ENCODE results near the gene LPIN3. TPM values are rescaled to one million over a fixed set of nuclear protein-coding genes. Genes with fewer than 3 reads are reported as not detected.
A peak's percentile ranks its signal among the peaks of the same experiment; 100 is the strongest.
"Not testable (repeated sequence)": the region's sequence is repeated elsewhere in the genome, so short reads cannot be mapped to it uniquely, and the experiment has no call there.

LPIN3 gene
- total RNA-seq, 6 experiments from 2014 or later, result 11.9 to 14.2 (median 13.2) TPM

GRCh38 chr20:41308726-41309413 is 31.8 kb upstream of the LPIN3 start:
- no peaks in the 10 kb centered on the region for H3K9me3 Mint-ChIP-seq
- no peak for DNase-seq
- H3K27me3 Mint-ChIP-seq (ENCODE audit: insufficient read depth), result no peaks in the 10 kb centered on the region
- peak overlapping the region; percentile 38 for H3K4me3 Mint-ChIP-seq
- peak overlapping the region; percentile 91 for H3K27ac Mint-ChIP-seq
- H3K36me3 Mint-ChIP-seq (ENCODE audit: low read depth), result 0 out of 2 replicates have a peak, but pooled peaks cover 3% of the 10 kb centered on the region
- no peak for TF ChIP-seq CTCF (IDR thresholded peaks at IDR 0.05)
- peaks cover 51% of the 10 kb centered on the region for H3K4me1 Mint-ChIP-seq (ENCODE audit: low read depth)

GRCh38 chr20:41309817-41310216 is 30.8 kb upstream of the LPIN3 start:
- Mint-ChIP-seq H3K36me3 (ENCODE audit: low read depth) (peaks cover 6% of the 10 kb centered on the region; the same call in 1 of the 2 replicates), H3K4me1 (ENCODE audit: low read depth) (peaks cover 61% of the 10 kb centered on the region), H3K9me3 (no peaks in the 10 kb centered on the region), H3K4me3 (peak overlapping the region; percentile 65), H3K27ac (peak overlapping the region; percentile 91), H3K27me3 (ENCODE audit: insufficient read depth) (no peaks in the 10 kb centered on the region)
- TF ChIP-seq CTCF (IDR thresholded peaks at IDR 0.05), result no peak
- peak; percentile 71 for DNase-seq

- Mint-ChIP-seq H3K4me1 (ENCODE audit: low read depth) (peaks cover 71% of the 10 kb centered on the region), H3K27ac (0 out of 2 replicates have a peak overlapping the region, but pooled peaks have one; percentile 6)
- not testable (repeated sequence) for H3K9me3 Mint-ChIP-seq; DNase-seq; H3K27me3 Mint-ChIP-seq (ENCODE audit: insufficient read depth); H3K4me3 Mint-ChIP-seq; H3K36me3 Mint-ChIP-seq (ENCODE audit: low read depth)
Observed at GRCh38 chr20:41312009-41312408, 28.6 kb upstream of the LPIN3 start.

GRCh38 chr20:41314386-41314785 is 26.2 kb upstream of the LPIN3 start:
- no peak for DNase-seq
- H3K4me1 Mint-ChIP-seq (ENCODE audit: low read depth), result peaks cover 62% of the 10 kb centered on the region

GRCh38 chr20:41316051-41316450 is 24.6 kb upstream of the LPIN3 start:
- peaks cover 2% of the 10 kb centered on the region; the same call in 1 of the 2 replicates for H3K27me3 Mint-ChIP-seq (ENCODE audit: insufficient read depth)
- no peaks in the 10 kb centered on the region for H3K9me3 Mint-ChIP-seq
- no peak for TF ChIP-seq CTCF (IDR thresholded peaks at IDR 0.05)
- peak overlapping the region; percentile 90 for H3K4me3 Mint-ChIP-seq
- no peak for DNase-seq
- H3K27ac Mint-ChIP-seq, result peak overlapping the region; percentile 97
- H3K4me1 Mint-ChIP-seq (ENCODE audit: low read depth), result peaks cover 53% of the 10 kb centered on the region
- peaks cover 4% of the 10 kb centered on the region; the same call in 1 of the 2 replicates for H3K36me3 Mint-ChIP-seq (ENCODE audit: low read depth)

More at GRCh38 chr20:41314386-41314785, 26.2 kb upstream of the LPIN3 start:
- peak overlapping the region; percentile 71; the same call in 1 of the 2 replicates for H3K4me3 Mint-ChIP-seq
- H3K36me3 Mint-ChIP-seq (ENCODE audit: low read depth), result peaks cover 7% of the 10 kb centered on the region; the same call in 1 of the 2 replicates
- peaks cover 2% of the 10 kb centered on the region; the same call in 1 of the 2 replicates for H3K27me3 Mint-ChIP-seq (ENCODE audit: insufficient read depth)
- TF ChIP-seq CTCF (IDR thresholded peaks at IDR 0.05), result no peak
- peak overlapping the region; percentile 58; the same call in 1 of the 2 replicates for H3K27ac Mint-ChIP-seq
- no peaks in the 10 kb centered on the region for H3K9me3 Mint-ChIP-seq

Data from HFFc6 (cell line).